Germinal center (tissue), 1 donor: ENCODE results near the gene LHB.
A peak's percentile ranks its signal among the peaks of the same experiment; 100 is the strongest.
"Not testable (repeated sequence)": the region's sequence is repeated elsewhere in the genome, so short reads cannot be mapped to it uniquely, and the experiment has no call there.

Source experiments
- DNase-seq: peaks from one replicate; pipeline ENCODE4 v3.0.0; 2012; ENCODE audit warnings: mixed read lengths, low spot score

The LHB gene

GRCh38 chr19:49017041-49017665 lies at the start of gene LHB:
Gene LHB, minus strand, starts transcription at chr19:49017091. Its CDS starts 10 bp downstream, at chr19:49017081.
- DNase-seq, result no peak

- no peak for DNase-seq
Measured at GRCh38 chr19:49065905-49066512, 49.1 kb upstream of the LHB start.

GRCh38 chr19:49064768-49065611 lies 48.1 kb upstream of the LHB start, which contains the start of gene NTF4:
Gene NTF4, minus strand, starts transcription at chr19:49064818. Its CDS starts 2,821 bp downstream, at chr19:49061997.
- DNase-seq, result no peak

- DNase-seq, result no peak
Measured at GRCh38 chr19:49064029-49064629, 47.2 kb upstream of the LHB start.

- no peak for DNase-seq
Measured at GRCh38 chr19:49061445-49061844, 44.6 kb upstream of the LHB start.

- no peak for DNase-seq
Measured at GRCh38 chr19:49061000-49061399, 44.1 kb upstream of the LHB start.

- DNase-seq, result no peak
Measured at GRCh38 chr19:49059053-49059452, 42.2 kb upstream of the LHB start.

- DNase-seq, result peak; percentile 54
Measured at GRCh38 chr19:49058562-49058961, 41.7 kb upstream of the LHB start.

- DNase-seq, result peak; percentile 46
Measured at GRCh38 chr19:49057636-49058234, 40.8 kb upstream of the LHB start, which contains the start of gene CGB7. Gene CGB7, minus strand, starts transcription at chr19:49057749. Its CDS starts 2,374 bp downstream, at chr19:49055375.

GRCh38 chr19:49056902-49057596 lies 40.2 kb upstream of the LHB start:
- not testable (repeated sequence) for DNase-seq

GRCh38 chr19:49056101-49056901 lies 39.4 kb upstream of the LHB start:
- DNase-seq, result peak; percentile 80

- not testable (repeated sequence) for DNase-seq
Measured at GRCh38 chr19:49050376-49051033, 33.6 kb upstream of the LHB start.

- not testable (repeated sequence) for DNase-seq
Measured at GRCh38 chr19:49049834-49050233, 32.9 kb upstream of the LHB start.

GRCh38 chr19:49049011-49049410 lies 32.1 kb upstream of the LHB start, which contains the start of gene CGB8:
Gene CGB8, minus strand, starts transcription at chr19:49049111. Its CDS starts 372 bp downstream, at chr19:49048739.
- not testable (repeated sequence) for DNase-seq

GRCh38 chr19:49043548-49043947 lies 26.7 kb upstream of the LHB start, which contains the start of gene CGB5:
Gene CGB5, plus strand, starts transcription at chr19:49043848. Its CDS starts 362 bp downstream, at chr19:49044210.
- not testable (repeated sequence) for DNase-seq

GRCh38 chr19:49042666-49043065 lies 25.8 kb upstream of the LHB start:
- not testable (repeated sequence) for DNase-seq

GRCh38 chr19:49042177-49042576 lies 25.3 kb upstream of the LHB start:
- DNase-seq, result no peak

- DNase-seq, result not testable (repeated sequence)
Measured at GRCh38 chr19:49039736-49040135, 22.8 kb upstream of the LHB start.

GRCh38 chr19:49038557-49039276 lies 21.8 kb upstream of the LHB start:
- DNase-seq, result not testable (repeated sequence)
